NCI-H526 (cell line): ENCODE data around the gene MELTF.
A peak's percentile ranks its signal among the peaks of the same experiment; 100 is the strongest.

Experiments
- DNase-seq, 2 experiments: peaks; one replicate each; lab custom pipeline; 2025; lab: John Stamatoyannopoulos, UW

MELTF gene

GRCh38 chr3:197010556-197011351 is 18.9 kb downstream of the MELTF start:
- no peak for DNase-seq

DNA sequence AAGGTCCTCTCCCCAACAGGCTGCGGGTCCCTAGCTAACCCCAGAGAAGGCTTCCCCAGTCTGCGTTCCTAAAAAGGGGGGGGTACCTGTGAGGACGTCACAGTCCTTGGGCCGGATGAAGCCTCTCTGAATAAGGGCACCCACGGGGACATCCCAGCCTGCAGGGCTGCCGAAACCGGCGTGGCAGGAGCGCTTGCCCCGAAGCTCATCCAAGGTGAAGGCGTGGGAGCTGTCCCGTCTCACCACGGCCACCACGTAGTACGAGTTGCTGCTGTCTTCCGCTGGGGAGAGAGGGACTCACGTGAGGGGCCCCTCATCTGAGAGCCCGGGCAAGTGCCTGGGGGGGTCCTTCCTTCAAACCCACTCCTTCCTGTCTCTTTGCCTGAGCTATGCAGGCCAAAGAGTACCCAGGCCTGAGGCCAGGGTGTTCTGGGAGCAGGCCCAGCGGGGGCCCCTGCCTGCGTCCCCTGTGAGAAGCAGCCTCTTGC is 20.0 kb downstream of the MELTF start:
- DNase-seq, result no peak

DNA sequence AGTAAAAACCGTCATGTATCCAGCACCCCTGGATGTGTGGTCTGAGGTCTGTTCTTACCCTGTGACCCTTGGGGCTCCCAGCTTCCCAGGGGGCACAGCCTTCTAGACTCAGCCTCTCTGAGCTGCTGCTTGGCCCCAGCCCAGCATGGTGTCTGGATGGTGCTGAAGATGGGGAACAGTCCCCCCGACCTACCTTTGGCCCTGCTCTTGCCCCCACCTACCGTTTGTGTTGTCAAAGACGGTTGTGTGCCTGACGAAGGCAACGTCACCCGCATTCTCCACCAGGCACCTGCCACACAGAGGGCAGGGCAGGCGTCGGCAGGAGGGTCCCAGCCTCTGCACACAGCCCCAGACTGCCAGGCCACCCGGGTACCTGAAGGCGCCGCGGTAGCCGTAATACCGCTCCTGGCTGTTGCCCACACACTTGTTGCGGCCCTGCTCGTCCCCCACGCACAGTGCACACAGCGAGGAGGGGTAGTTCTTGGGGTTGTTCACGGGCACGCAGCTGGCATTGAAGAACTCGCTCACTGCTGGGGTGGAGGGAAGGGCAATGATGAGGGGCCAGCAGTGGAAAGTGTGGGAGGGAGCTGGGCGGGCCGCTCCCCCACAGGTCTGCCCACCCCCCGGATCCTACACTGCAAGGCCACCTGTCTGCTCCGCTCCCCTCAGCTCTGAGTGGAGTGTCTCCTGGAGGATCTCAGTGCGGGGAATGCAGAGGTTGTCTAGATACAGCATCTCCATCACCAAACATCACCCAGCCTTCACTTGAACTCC is 21.0 kb downstream of the MELTF start:
- DNase-seq, result no peak

DNA sequence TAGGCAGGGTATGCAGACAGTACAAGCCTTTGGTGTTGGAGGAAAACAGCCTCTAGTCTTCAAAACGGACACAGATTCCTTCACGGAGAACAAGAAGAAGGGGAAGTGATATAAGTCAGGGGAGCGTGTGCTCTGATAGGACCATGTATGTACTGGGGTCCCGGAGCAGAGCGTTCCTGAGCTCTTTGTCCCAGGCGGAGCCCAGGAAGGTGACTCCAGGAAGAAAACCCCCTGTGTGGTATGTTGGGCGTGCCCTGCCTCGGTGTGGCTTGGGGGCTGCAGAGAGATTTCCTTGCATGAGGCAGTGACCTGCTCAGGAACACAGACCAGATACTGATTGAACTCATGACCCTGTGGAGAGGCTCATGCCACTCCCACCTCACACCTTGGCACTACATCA is 21.7 kb downstream of the MELTF start:
- DNase-seq, result no peak

DNA sequence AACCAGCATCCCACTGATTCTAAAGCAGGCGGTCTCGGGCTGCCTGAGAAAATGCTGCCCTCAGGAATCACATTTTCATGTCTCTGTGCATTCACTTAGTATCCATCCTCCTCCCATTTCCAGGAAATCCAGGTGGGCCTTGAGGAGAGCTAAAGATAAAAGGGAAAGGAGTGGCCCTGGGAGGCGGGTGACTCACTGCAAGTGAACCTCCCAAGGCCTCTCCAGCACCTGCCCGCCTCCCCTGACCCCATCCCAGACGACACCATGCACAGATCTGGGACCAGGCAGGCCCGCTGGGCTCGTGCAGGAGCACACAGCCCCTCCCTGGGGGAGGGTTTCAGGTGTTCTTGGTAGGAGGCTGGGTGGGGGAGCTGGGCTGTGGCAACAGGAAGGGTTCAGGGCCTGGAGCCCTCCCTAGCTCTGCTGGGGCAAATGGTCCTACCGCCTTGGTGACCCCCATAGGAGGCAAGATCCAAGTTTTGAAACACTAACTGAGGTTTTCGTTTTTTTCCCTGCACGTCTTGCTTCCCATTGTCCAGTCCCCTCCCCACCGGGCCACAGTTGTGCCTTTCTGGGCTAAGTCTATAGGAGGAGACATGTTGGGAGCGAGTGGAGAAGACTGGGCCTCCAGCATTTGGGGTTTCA is 22.2 kb downstream of the MELTF start:
- DNase-seq, result no peak

GRCh38 chr3:197006860-197007259 is 22.8 kb downstream of the MELTF start:
- no peak for DNase-seq

GRCh38 chr3:197006446-197006845 is 23.2 kb downstream of the MELTF start:
- no peak for DNase-seq

DNA sequence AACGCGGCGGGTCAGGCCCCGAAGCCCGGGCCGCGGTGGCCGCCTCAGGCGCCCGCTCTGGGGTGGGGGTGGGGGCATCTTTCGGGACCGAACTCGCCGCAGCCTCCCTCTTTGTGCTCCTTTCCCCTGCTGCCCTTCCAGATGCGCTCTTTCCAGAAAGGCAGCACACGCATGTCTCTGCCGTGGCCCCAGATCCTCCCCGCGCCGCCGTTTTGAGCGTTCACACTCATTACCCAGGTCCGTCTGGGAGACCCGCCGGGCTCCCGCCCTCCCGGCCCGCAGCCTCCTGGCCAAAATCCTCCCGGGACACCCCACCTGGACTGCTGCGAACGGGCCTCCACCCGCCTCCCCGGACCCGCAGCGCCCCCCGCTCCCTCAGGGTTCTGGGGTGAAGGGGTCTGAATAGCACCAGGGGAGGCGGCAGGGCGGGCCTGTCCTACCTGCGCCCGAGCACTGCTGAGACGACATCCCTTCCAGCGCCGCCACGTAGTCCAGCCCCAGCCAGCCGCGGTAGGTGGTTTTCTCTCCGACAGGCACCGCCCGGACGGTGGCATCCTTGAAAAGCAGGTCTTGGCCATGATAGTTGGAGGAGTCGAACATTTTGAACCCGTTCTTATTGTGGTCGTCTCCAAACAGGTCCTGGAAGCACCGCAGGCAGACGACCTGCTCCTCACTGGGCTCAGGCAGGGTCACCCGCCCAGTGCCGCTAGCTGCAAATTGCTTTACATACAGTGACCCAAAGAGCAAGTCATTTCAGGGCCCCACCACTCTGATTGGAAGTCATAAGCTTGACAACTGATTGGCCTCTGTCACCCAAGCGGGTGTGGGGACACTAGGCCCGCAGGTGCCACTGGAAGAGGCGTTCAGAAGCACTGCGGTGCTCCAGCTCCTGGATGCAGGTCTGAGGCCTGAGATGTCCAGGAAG is 25.9 kb downstream of the MELTF start:
- DNase-seq, result peak in 1 of 2 experiments; percentile 81

- peak; percentile 51 to 92 for DNase-seq
Observed at GRCh38 chr3:197002701-197003454, 26.7 kb downstream of the MELTF start.

GRCh38 chr3:197001972-197002700 is 27.5 kb downstream of the MELTF start:
- no peak for DNase-seq

- no peak for DNase-seq
Observed at GRCh38 chr3:197001106-197001971, 28.3 kb downstream of the MELTF start.

DNA sequence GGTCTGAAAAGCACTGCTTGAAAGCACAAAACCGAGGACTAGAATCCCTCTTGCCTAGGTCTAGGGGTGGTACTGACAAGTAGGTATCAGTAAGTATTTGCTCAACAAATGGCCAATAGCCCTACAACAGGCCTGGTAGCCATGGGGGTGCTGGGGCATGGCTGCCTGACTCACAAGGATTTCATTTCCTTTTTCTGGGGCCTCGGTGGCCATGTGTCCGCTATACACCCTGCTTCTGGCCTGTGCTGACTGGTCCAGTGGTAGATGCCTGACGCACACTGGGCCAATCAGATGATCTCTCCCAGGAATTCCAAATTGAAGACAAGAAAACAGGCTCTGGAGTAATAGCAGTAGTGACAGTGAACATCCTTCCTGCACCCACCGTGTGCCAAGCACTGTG is 29.4 kb downstream of the MELTF start:
- DNase-seq, result no peak

- no peak for DNase-seq
Observed at GRCh38 chr3:196998966-196999760, 30.5 kb downstream of the MELTF start.

DNA sequence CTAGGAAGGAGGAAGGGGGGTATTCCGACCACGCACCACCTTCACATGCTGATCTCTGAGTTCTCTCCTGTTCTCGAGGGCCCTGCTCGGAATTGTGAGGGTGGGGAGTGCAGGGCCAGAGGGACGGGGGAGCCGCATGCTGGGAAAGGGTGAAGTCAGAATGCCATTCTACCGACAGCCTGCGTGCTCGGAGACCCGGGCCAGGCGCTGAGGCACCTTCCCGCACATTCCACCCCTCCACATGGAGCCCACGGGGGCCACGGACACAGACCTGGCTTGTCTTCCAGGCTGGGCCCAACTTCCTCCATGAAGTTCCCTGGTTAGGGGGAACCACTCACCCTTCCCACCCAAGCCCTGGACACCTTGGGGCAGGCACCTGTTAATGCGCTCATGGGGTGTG is 32.3 kb downstream of the MELTF start:
- no peak for DNase-seq

GRCh38 chr3:196996454-196997265 is 33.0 kb downstream of the MELTF start:
- DNase-seq, result peak; percentile 31 to 76

DNA sequence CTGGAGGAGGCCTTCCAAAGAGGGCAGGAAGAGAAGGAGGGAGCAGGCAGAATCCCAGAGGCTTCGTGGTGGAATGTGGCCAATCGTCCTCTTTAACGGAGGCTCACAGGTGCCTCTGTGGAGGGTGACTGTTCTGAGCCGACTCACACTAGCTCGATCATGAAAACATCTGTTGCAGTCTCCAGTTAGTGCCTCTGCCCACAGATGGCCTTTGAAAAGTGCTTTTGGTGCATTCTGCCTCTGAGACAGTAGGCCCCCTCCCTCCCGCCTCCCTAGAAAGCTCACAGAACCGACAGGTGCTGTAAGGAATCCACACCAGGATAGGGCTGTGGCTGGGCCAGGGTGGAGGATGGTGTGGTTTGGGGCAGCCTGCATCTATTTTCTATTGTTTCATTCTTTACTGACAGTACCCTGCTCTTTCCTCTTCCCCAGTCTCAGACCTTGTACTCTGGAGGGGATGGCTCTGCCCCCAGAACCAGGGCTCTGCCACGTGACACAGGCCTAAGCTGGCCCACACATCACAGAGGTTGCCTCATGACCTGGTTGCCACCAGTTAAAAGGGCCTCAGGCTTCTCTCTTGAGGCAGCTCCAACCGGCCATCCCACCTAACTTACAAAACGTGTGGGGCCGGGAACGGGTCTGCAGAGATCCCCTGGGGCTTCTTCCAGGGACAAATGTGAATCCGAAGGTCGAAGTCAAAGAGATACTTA is 33.8 kb downstream of the MELTF start:
- DNase-seq, result peak in 1 of 2 experiments; percentile 71

GRCh38 chr3:196995027-196995426 is 34.6 kb downstream of the MELTF start:
- no peak for DNase-seq
